Memory B cell (primary cell): ENCODE results near the gene PLEK.

Experiments used
- ATAC-seq: fragments of 150-1000 bp; cut with Tn5 transposase; 2 replicates; pipeline ENCODE4 v1.10.0; 2021; ENCODE audit warnings: low read depth, mild to moderate bottlenecking, moderate library complexity
- DNase-seq, 2 donors: peaks; one replicate each; pipeline ENCODE4 v3.0.0; 2022; ENCODE audit warnings: low spot score in 2 of 2
- H3K27ac Mint-ChIP-seq: one replicate; pipeline ENCODE4 v1.8.0; 2022; ENCODE audit warnings: mild to moderate bottlenecking, moderate library complexity, mixed read lengths
- H3K27me3 Mint-ChIP-seq: one replicate; pipeline ENCODE4 v1.8.0; 2022; ENCODE audit warnings: mixed read lengths
- H3K36me3 Mint-ChIP-seq: one replicate; pipeline ENCODE4 v1.8.0; 2022; ENCODE audit warnings: mild to moderate bottlenecking, mixed read lengths
- H3K4me1 Mint-ChIP-seq: one replicate; pipeline ENCODE4 v1.8.0; 2022; ENCODE audit warnings: mixed read lengths
- H3K4me3 Mint-ChIP-seq: one replicate; pipeline ENCODE4 v1.8.0; 2022; ENCODE audit warnings: mild to moderate bottlenecking, moderate library complexity, mixed read lengths
- H3K9me3 Mint-ChIP-seq: one replicate; pipeline ENCODE4 v1.8.0; 2022; ENCODE audit warnings: mixed read lengths

PLEK gene

GRCh38 chr2:68403199-68403644, 38.1 kb downstream of the PLEK start:
- Mint-ChIP-seq H3K36me3 (peaks cover 51% of the 10 kb centered on the region), H3K9me3 (peaks cover 17% of the 10 kb centered on the region), H3K27me3 (no peaks in the 10 kb centered on the region), H3K4me1 (peaks cover 57% of the 10 kb centered on the region), H3K27ac (peak overlapping the region; percentile 92), H3K4me3 (peak overlapping the region; percentile 62)
- no peak for DNase-seq
- ATAC-seq: peak; percentile 67

- ATAC-seq: peak; percentile 79
- Mint-ChIP-seq H3K27me3 (no peaks in the 10 kb centered on the region), H3K36me3 (peaks cover 43% of the 10 kb centered on the region), H3K4me1 (peaks cover 62% of the 10 kb centered on the region), H3K4me3 (peak overlapping the region; percentile 67), H3K27ac (peak overlapping the region; percentile 92), H3K9me3 (peaks cover 21% of the 10 kb centered on the region)
- DNase-seq: no peak
Observed at GRCh38 chr2:68404164-68404563, 39.1 kb downstream of the PLEK start.

- peak in 1 of 2 donors; percentile 49 for DNase-seq
- peaks cover 21% of the 10 kb centered on the region for H3K9me3 Mint-ChIP-seq
- H3K4me3 Mint-ChIP-seq: peak overlapping the region; percentile 64
- H3K27me3 Mint-ChIP-seq: no peaks in the 10 kb centered on the region
- peak; percentile 66 for ATAC-seq
- peaks cover 34% of the 10 kb centered on the region for H3K36me3 Mint-ChIP-seq
- H3K27ac Mint-ChIP-seq: peak overlapping the region; percentile 92
- H3K4me1 Mint-ChIP-seq: peaks cover 64% of the 10 kb centered on the region
Observed at GRCh38 chr2:68404893-68405799, 40.1 kb downstream of the PLEK start.

GRCh38 chr2:68411397-68412126, 46.5 kb downstream of the PLEK start:
- H3K27me3 Mint-ChIP-seq: no peaks in the 10 kb centered on the region
- peaks cover 45% of the 10 kb centered on the region for H3K4me1 Mint-ChIP-seq
- H3K4me3 Mint-ChIP-seq: peak overlapping the region; percentile 61
- DNase-seq: peak in 1 of 2 donors; percentile 41
- H3K27ac Mint-ChIP-seq: peak overlapping the region; percentile 77
- peak; percentile 94 for ATAC-seq
- peaks cover 10% of the 10 kb centered on the region for H3K9me3 Mint-ChIP-seq
- peaks cover 8% of the 10 kb centered on the region for H3K36me3 Mint-ChIP-seq

GRCh38 chr2:68412127-68412819, 47.2 kb downstream of the PLEK start:
- H3K27ac Mint-ChIP-seq: peak overlapping the region; percentile 77
- no peak for ATAC-seq
- peaks cover 45% of the 10 kb centered on the region for H3K4me1 Mint-ChIP-seq
- H3K4me3 Mint-ChIP-seq: peak overlapping the region; percentile 61
- H3K27me3 Mint-ChIP-seq: no peaks in the 10 kb centered on the region
- no peak for DNase-seq
- peaks cover 6% of the 10 kb centered on the region for H3K36me3 Mint-ChIP-seq
- peaks cover 10% of the 10 kb centered on the region for H3K9me3 Mint-ChIP-seq

GRCh38 chr2:68413466-68413865, 48.4 kb downstream of the PLEK start:
- H3K27ac Mint-ChIP-seq: no peak overlapping the region
- H3K36me3 Mint-ChIP-seq: no peaks in the 10 kb centered on the region
- DNase-seq: no peak
- peaks cover 2% of the 10 kb centered on the region for H3K9me3 Mint-ChIP-seq
- H3K27me3 Mint-ChIP-seq: no peaks in the 10 kb centered on the region
- no peak for ATAC-seq
- H3K4me1 Mint-ChIP-seq: peaks cover 53% of the 10 kb centered on the region
- H3K4me3 Mint-ChIP-seq: no peak overlapping the region

GRCh38 chr2:68414452-68414851, 49.4 kb downstream of the PLEK start:
- Mint-ChIP-seq H3K27me3 (no peaks in the 10 kb centered on the region), H3K36me3 (no peaks in the 10 kb centered on the region), H3K4me1 (peaks cover 56% of the 10 kb centered on the region), H3K4me3 (no peak overlapping the region), H3K9me3 (no peaks in the 10 kb centered on the region), H3K27ac (no peak overlapping the region)
- no peak for ATAC-seq
- no peak for DNase-seq

- H3K9me3 Mint-ChIP-seq: no peaks in the 10 kb centered on the region
- no peaks in the 10 kb centered on the region for H3K36me3 Mint-ChIP-seq
- H3K27me3 Mint-ChIP-seq: no peaks in the 10 kb centered on the region
- H3K4me1 Mint-ChIP-seq: peaks cover 54% of the 10 kb centered on the region
- ATAC-seq (no peak), DNase-seq (no peak)
- H3K27ac Mint-ChIP-seq: no peak overlapping the region
- H3K4me3 Mint-ChIP-seq: no peak overlapping the region
Observed at GRCh38 chr2:68414876-68415275, 49.8 kb downstream of the PLEK start.

GRCh38 chr2:68415521-68415920, 50.4 kb downstream of the PLEK start:
- DNase-seq: no peak
- no peak overlapping the region for H3K27ac Mint-ChIP-seq
- no peaks in the 10 kb centered on the region for H3K36me3 Mint-ChIP-seq
- no peaks in the 10 kb centered on the region for H3K27me3 Mint-ChIP-seq
- H3K4me1 Mint-ChIP-seq: peaks cover 49% of the 10 kb centered on the region
- no peaks in the 10 kb centered on the region for H3K9me3 Mint-ChIP-seq
- no peak for ATAC-seq
- no peak overlapping the region for H3K4me3 Mint-ChIP-seq

- Mint-ChIP-seq H3K4me3 (no peak overlapping the region), H3K36me3 (no peaks in the 10 kb centered on the region), H3K9me3 (no peaks in the 10 kb centered on the region), H3K27me3 (no peaks in the 10 kb centered on the region), H3K27ac (peak overlapping the region; percentile 77), H3K4me1 (peaks cover 52% of the 10 kb centered on the region)
- DNase-seq: no peak
- no peak for ATAC-seq
Observed at GRCh38 chr2:68416081-68416675, 51.1 kb downstream of the PLEK start.

GRCh38 chr2:68417926-68418325, 52.8 kb downstream of the PLEK start:
- ATAC-seq (peak; percentile 72), DNase-seq (no peak)
- Mint-ChIP-seq H3K27ac (peak overlapping the region; percentile 15), H3K4me3 (peak overlapping the region; percentile 22), H3K9me3 (no peaks in the 10 kb centered on the region), H3K4me1 (peaks cover 50% of the 10 kb centered on the region), H3K27me3 (no peaks in the 10 kb centered on the region), H3K36me3 (no peaks in the 10 kb centered on the region)

GRCh38 chr2:68418419-68418818, 53.3 kb downstream of the PLEK start:
- no peaks in the 10 kb centered on the region for H3K9me3 Mint-ChIP-seq
- no peaks in the 10 kb centered on the region for H3K36me3 Mint-ChIP-seq
- no peak overlapping the region for H3K27ac Mint-ChIP-seq
- no peak overlapping the region for H3K4me3 Mint-ChIP-seq
- no peaks in the 10 kb centered on the region for H3K27me3 Mint-ChIP-seq
- DNase-seq: no peak
- H3K4me1 Mint-ChIP-seq: peaks cover 47% of the 10 kb centered on the region
- ATAC-seq: no peak

GRCh38 chr2:68418855-68419254, 53.8 kb downstream of the PLEK start:
- ATAC-seq (peak; percentile 37), DNase-seq (no peak)
- H3K36me3 Mint-ChIP-seq: no peaks in the 10 kb centered on the region
- H3K4me3 Mint-ChIP-seq: no peak overlapping the region
- no peaks in the 10 kb centered on the region for H3K9me3 Mint-ChIP-seq
- peak overlapping the region; percentile 18 for H3K27ac Mint-ChIP-seq
- H3K27me3 Mint-ChIP-seq: no peaks in the 10 kb centered on the region
- peaks cover 45% of the 10 kb centered on the region for H3K4me1 Mint-ChIP-seq
